SH-SY5Y (cell line): ENCODE data around the gene ZNF804B.

Source experiments
- GATA2 ChIP-seq: IDR thresholded peaks from 2 replicates; pipeline ENCODE4 v1.6.1; 2011; ENCODE audit warnings: mild to moderate bottlenecking, low read depth, low read length
- GATA3 ChIP-seq: IDR thresholded peaks from 2 replicates; pipeline ENCODE4 v1.6.1; 2011; ENCODE audit warnings: low read depth, mild to moderate bottlenecking, low read length, moderate library complexity

- TF ChIP-seq GATA2 (no peak), GATA3 (no peak)
Observed at GRCh38 chr7:89334797-89335196, 575.3 kb downstream of the ZNF804B start.
